ENCODE measurements around the gene MAB21L1.

GRCh38 chr13:35475960-35476943 is at the start of gene MAB21L1:
- TF ChIP-seq CTCF (IDR thresholded peaks at IDR 0.05) (no peak), POLR2A (IDR thresholded peaks at IDR 0.05) (peak in 1 of 2 donors; percentile 82), POLR2AphosphoS5 (IDR thresholded peaks at IDR 0.05) (no peak)
